ENCODE measurements around the gene MGP.

MGP gene

DNA sequence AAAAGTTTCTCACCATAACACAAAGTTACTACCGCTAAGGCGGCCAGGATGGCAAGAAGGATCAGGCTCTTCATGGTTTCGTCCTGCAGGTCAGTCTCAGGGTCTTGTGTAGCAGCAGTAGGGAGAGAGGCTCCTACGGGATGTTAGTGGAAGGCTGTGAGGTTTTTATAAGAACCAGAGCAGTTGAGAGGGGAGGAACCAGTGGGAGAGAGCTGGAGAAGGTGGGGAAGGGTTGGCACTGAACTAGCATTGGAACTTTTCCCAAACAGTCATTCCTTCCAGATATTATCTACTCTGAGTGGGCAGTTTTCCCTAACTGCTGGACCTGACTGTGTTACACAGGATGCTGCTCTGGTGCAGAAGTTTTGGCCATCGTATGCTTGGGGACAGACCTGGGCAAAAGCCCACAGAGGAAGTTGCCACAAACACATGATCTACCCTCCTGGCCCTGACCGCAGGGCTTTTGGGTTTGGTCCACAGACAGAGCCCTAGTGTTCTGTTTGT, at the start of gene MGP:
Gene MGP (minus strand): TSS at position 137 of the 504 bp plus-strand sequence. CDS start 63 bp downstream, at position 74.
- DNase-seq = no peak

DNA sequence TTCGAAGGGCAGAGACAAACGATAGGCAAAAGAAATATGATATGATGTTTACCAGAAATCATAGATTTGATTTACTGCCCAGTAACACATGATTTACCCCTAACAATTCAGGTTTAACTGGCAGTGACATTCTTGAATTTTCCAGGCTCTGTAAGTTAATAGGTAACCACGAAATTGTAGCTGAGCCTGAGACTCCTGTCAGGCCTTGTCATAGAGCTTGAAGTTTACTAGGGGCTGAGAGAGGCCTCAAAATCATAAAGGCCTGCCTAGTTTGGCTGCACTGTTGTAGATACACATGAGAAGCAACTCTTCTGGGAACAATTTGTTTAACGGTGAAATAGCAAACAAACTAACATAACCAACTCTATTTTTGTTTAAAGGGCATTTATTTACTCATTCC, 49.4 kb upstream of the MGP start:
- no peak for DNase-seq

DNA sequence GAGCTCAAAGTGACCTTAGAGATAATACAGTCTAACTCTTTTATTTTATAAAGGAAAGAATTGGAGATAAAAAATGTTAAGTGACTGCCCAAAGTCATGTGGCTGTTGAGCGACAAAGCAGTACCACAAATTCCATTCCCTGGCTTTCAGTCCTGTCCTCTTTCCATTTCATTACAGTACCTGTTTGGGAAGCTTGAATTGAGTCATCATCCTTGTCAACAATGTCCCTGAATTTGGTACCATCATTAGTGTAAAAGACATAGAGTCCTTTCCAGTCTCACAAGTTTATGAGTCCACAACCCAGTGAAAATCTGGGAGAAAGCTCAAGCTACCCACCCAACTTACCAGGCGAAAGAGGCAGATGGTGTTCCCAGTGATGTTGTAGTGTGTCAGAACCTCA, 48.9 kb upstream of the MGP start:
- no peak for DNase-seq

DNA sequence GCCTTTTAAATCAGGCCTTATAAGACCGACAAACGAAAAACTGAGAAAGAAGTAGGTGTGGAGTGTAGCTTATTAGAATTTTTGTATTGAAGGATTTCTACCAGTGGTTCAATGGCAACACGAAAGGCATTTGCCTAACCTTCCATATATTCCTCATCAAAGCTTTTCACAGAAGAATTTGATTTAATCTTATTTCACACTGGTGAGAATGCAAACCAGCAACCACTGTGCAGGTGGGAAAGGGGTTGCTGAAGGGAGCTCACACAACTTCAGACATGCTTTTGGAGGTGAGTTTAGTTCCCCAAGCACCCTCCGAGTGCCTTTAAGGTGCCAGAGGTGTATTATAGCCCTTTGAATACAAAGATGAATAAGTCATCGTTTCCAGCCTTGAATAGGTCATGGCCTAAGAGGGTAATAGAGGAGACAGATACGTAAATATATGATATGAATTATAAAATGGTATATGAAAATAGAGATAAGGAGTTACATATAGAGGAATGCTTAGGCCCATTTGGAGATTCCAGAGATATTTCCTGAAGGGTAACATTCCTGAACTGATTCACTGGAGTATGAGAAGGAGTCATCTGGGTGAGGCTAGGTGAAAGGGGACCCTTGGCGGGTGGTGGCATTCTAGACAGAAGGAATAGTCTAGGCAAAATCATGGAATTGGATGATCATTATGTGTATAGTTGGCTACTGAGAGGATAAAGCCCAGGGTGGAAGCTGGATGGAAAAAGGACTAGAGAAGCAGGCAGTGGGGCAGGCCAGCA, 46.3 kb upstream of the MGP start:
- no peak for DNase-seq

DNA sequence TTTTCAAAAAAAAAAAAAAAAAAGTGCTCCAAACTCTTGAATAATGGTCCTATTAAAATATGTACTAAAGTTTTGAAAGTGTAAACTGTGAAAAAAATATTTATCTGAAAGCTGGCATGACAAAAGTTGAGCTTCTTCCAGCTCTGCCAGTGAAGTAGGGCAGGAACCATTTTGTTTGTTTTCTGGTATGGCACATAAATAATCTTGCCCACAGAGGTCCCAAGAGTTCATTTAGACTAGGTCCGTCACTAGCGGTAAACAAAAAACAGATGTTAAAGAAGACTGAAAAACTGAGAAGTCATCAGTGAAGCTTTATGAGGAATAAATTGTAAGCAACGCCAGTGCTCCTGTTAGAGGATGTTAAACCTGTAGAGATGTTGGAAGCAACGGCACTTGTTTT, 45.7 kb upstream of the MGP start:
- DNase-seq = no peak

DNA sequence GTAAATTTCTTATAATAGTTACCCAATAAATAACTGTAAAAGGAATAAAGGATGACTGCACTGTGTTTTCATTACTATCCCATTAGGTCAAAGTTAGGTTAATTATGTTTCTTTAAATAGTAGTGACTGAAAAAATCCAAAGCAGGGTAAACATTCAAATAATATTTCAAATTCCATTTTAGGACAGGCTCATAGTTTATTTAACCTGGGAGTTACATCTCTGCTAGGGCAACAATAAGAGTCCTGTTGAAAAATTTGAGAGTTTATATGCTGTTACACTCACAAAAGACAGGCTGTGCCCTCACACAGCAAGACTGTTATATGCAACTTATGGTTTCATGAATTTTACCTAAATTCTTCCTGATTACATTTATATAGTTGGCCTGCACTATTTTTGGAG, 44.6 kb upstream of the MGP start:
- DNase-seq = no peak

DNA sequence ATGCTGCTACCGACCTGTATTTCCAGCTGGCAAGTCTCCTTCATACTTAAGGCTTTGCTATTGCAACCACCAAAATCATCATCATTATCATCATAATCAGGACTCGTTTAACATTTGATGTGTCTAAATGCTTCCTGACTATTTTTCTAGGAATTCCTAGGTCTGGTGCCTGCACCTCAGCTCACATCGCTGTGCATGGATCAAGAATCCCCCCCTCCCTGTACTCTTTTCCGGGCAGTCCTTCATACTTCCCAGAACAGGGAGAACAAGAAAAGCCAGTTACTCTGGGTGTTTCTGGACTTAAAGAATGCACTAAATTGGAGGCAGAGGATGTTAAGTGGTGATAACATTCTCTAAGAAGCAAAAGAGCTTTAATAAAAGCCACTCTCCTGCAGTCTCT, 43.3 kb upstream of the MGP start:
- DNase-seq = no peak

DNA sequence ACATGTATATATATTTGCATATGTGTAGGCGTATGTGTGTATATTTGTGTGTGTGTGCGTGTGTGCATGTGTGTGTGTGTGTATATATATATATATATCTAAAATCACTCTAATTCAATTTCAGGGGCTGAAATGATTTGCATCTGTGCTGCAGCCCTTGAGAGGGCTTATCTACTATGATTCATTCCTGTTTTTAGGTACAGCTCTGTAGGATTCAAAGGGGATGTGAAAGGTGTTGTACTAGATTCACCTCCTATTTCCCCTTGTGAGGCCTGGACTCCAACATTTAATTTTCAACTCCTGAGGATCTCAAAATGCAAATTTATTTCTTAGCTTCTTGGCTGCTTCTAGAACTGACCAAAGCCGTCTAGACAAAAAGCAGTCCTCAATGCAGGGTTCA, 41.6 kb upstream of the MGP start:
- DNase-seq = no peak

DNA sequence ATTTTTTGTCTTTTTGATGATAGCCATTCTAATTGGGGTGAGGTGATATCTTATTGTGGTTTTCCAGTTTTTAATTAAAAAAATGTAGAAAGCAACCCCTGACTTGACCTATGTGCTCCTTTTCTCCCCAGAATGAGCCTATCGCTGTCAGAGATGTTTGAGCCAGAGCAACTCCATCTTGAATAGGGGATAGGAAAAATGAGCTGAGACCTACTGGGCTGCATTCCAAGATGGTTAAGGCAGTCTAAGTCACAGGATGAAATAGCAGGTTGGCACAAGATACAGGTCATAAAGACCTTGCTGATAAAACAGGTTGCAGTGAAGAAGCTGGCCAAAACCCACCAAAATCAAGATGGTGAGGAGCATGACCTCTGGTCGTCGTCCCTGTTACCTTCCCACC, 38.9 kb upstream of the MGP start:
- no peak for DNase-seq

DNA sequence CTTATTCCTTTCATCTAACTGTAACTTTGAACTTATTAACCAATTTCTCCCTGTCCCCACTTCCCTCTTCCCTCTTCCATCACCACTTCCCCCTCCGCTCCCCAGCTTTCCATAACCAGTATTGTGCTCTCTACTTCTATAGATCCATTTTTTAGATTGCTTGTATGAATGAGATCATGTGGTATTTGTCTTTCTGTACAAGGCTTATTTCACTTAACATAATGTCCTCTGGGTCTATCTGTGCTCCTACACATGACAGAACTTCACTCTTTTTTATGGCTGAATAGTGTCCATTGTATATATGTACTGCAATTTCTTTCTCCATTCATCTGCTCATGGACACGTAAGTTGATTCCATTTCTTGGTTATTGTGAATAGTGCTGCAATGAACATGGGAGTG, 38.3 kb upstream of the MGP start:
- no peak for DNase-seq

DNA sequence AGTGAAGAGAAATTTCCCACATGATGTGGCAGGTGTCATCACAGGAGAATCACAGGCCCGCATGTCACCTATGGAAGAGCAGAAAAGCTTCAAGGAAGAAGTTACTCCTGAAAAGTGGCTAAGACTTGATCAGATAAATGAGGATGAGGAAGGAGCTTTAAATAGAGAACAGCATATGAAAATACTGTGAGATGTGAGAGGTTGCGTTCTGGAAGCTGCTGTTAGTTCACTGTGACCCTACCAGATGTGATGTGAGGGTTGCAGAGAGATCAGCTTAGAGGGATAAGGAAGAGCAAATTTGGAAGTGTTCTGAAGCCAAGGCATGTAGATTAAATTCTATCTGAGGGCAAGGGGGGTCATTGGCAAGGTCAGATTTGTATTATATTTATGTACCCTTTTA, 35.6 kb upstream of the MGP start:
- no peak for DNase-seq

DNA sequence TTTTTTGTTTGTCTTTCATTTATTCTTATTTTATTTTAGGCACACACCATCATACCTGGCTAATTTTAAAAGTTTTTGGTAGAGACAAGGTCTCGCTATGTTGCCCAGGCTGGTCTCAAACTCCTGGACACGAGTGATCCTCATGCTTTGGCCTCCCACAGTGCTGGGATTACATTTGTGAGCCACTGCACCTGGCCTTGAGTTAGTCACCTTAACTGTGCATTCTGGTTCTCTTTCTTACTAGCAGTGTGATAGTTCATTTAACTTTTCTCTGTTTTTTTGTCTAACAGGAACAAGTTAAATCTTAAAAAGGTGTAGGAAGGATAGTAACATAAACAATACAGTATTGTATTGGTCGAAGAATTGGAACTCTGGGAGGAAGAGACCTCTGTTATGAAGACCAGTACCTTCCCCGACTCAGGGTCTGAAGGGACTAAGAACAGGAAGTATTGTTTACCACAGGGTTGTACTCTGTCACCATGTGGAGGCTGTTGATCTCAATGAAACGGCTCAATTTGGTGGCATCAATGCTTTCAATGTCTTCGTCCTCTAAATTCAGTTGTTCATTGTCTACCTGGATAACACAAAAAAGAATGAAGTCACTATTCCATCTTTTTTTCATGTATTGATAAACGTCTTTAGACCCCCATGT, 34.9 kb upstream of the MGP start:
- DNase-seq = peak in 1 of 6 experiments; percentile 7

DNA sequence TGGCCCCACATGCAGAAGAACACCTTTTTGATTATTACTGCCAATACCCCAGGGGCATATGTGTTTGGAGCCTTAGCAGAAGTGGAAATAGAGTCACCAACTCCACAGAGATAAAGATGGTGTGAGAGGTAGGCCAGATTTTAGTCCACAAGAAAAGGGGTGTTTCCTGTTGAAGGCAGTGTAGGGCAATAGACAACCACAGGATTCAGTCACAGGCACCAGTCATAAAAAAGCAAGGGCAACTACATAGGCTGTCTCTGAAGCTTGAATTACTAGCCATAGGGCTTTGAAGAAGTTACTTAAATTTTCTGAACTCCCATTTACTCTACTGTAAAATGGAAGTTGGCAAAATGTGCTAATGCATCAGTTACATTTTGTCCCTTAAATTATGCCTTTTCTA, 33.8 kb upstream of the MGP start:
- DNase-seq = no peak

DNA sequence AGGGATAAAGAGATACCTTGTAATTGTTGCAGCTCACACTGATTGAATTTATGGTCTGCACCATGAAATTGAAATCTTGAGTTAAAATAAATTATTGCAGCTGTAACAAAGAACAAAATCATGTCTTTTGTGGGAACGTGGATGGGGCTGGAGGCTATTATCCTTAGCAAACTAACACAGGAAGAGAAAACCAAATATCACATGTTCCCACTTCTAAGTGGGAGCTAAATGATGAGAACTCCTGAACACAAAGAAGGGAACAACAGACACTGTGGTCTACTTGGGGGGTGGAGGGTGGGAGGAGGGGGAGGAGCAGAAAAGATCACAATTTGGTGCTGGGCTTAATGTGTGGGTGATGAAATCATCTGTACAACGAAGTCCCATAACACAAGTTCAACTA, 30.1 kb upstream of the MGP start:
- no peak for DNase-seq

DNA sequence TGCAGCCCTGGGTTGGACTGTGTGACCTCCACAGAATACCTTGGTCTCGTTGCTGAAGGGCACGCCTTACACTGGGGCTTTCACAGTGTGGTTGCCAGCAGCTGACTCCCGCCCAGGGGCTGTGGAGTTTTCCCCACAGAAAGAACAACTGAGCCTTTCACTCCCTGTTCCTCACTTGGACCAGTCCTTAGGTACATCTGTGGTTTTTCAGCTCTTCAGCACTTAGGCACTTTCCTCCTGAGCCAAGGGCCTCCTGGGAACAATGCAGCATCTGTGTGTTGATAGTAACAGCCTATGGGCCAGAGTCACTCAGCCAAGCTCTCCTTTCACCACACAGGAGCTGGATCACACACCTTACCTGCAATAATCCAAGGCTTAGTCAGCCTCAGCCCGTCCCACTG, 27.7 kb upstream of the MGP start:
- DNase-seq = no peak

DNA sequence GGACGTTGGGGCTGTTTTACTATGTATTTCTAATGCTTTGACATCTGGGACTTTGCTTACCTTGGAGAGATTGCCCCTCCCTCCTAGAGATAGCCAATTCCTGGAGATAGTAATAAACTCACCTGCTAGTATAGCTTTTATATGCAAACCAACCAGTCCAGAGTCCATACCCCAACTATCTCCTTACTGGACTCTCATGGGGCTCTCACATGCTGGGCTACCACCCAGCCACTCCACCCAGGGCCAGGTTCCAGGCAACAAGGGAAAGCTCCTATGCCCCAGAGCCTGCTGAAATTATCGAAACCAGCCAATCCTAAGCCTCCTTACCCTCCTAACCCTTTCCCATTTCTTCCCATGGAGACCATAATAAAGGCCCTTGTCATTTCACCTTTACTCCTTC, 25.5 kb upstream of the MGP start:
- DNase-seq = no peak

DNA sequence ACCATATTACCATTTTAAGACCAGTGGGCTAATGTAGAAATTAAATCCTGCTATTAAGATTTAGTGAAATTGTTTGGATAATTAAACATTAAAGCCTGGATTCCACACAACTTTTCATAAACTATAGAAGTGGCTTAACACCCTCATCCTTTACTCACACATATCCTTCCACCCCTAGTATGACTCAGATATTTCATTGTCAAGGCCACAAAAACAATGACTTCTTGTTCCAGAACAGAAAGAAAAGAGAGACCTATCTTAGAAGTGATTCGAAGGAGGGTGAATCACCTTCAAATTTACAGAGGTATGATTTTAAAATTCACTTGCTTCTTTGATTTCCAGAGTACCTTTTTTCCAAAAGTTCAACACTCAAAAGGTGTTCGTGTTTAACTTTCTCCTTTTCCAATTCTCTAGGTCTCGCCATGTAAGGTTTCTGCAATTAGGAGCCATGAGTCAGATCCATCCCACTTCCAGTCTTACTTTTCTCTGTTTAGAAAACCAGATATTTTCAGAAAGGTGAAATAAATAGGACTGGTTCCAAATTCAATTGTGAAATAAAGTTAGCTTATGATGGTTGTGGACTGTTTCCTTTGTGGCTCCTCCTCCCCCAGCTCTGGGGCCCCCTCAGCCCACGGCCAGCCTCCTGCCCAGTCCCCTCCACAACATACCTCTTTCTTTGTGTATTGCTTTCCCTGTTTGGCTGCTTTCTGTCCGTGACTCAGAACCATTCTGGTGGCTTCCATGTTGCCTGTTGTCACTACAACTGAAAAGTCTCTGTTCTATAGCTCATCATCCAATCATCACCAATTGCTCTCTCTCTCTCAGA, 24.6 kb upstream of the MGP start:
- no peak for DNase-seq

DNA sequence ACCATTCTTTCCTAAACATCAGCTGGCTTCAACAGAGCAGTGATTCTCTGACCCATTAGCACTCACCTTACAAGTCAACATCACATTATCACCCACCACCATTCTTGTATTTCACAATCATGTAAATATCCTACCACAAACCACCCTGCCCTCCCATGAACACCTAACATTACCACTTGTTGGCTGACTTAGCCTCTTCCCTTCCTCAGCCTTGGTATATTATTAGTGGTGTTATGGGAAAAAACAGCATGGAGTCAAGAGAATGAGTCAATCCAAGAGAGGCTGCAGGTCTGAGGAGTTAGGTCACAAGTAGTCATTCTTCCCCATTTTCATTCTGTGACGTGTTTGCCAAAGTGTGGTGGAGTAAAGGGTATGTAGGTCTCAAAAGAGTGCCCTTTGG, 22.3 kb upstream of the MGP start:
- no peak for DNase-seq

DNA sequence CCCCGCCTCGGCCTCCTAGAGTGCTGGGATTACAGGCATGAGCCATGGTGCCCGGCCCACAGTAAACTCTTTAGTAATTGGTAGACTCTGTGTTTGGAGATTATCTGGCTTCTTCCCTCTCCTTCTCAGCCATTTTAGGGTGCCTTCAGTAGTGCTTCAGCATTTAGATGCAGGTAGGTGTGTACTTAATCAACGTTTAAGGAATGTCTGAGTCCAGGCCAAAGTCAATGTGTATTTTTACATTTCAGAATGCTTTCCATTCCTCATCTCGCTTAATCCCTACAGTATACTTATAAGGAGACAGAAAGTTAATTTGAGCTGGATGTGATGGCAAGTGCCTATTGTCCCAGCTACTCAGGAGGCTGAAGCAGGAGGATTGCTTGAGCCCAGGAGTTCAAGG, 20.5 kb upstream of the MGP start:
- no peak for DNase-seq

DNA sequence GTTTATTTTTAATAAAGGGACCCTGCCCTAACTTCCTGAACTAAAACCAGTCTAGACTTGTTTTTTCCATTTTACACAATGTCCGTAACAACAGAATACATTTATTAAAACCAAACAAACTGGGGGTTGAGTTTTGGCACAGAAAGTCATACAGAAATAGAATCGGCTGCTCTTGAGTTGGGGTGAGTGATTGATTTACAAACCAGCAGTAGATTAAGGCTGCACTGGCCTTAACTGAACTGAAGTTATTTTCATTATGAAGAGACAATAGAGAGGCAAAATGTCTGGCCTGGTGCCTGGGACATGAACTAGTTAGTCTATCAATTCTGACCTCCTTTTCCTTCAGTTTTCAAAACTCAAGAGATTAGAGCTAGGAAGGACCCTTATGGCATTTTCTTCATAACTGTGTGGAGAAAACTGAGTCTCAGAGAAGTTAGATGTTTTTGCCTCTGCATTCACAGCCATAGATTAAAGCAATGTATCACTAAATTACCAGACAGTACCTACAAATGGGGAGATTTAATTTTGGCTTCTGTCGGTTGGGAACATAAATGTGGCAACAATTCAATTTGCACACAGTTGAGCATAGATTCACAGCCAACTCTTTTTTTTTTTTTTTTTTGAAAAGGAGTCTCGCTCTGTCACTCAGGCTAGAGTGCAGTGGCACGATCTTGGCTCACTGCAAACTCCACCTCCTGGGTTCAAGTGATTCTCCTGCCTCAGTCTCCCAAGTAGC, 19.8 kb upstream of the MGP start:
- DNase-seq = no peak

DNA sequence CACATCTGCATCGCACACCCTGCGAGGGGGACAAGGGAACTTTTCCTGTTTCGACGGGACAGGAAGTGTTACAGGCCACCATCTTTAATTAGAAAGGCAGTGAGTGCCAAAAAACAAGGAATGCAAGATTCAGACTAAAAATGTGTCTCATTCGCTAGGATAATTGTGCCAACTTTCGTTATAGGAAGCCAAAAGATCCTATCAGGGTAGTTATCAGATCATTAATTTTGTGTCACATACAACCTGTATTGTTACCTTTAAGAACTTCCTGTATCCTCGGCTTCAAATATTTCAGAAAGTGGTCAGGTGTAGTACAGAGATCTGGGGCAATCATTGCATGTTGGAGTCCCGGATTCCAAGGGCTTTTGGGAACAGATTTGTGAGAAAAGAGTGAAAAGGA, 19.2 kb upstream of the MGP start:
- DNase-seq = no peak

DNA sequence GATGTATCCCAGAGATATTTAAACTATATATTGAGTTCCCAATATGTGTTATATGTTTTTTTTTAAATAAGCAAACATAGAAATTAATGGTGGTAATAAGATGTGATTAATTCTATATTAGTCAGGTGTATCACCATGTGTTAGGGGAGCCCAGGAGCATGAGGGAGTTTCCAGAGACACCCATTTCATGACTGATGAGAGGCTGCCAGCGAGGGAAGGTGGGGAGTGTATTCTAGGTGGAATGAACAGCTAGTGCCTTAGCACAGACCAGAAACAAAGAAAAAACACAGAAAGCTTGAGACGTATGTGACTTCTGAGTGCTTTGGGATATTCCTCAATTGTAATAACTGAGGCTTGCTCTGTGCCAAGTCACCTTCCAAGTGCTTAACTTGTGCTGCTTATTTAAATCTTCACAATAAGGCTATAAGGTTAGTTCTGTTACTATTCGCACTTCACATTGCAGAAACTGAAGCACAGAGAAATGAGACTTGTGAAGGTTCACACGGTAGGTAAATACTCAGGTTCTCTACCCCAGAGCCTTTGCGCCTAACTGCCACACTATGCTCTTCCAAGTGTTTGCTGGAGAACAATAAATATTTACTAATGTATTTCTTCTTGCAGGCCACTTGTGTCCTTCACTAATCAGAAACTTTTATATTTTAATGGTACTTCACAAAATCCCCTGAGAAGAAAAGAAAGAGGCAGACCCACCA, 17.9 kb upstream of the MGP start:
- DNase-seq = no peak

All from stimulated activated naive CD4-positive, alpha-beta T cell (primary cell).